ENCODE results near the gene TCF7L1.

- TF ChIP-seq CTCF (IDR thresholded peaks at IDR 0.05) = no peak
- no peak for TF ChIP-seq POLR2A (IDR thresholded peaks at IDR 0.05)
These were observed 76.7 kb downstream of the TCF7L1 start for GRCh38 chr2:85209887-85210286.

Measured in right lobe of liver (tissue), 4 donors.